Measurements from ENCODE around the gene DUOXA1.
"Not testable (repeated sequence)": the region's sequence is repeated elsewhere in the genome, so short reads cannot be mapped to it uniquely, and the experiment has no call there.

DUOXA1 gene

DNA sequence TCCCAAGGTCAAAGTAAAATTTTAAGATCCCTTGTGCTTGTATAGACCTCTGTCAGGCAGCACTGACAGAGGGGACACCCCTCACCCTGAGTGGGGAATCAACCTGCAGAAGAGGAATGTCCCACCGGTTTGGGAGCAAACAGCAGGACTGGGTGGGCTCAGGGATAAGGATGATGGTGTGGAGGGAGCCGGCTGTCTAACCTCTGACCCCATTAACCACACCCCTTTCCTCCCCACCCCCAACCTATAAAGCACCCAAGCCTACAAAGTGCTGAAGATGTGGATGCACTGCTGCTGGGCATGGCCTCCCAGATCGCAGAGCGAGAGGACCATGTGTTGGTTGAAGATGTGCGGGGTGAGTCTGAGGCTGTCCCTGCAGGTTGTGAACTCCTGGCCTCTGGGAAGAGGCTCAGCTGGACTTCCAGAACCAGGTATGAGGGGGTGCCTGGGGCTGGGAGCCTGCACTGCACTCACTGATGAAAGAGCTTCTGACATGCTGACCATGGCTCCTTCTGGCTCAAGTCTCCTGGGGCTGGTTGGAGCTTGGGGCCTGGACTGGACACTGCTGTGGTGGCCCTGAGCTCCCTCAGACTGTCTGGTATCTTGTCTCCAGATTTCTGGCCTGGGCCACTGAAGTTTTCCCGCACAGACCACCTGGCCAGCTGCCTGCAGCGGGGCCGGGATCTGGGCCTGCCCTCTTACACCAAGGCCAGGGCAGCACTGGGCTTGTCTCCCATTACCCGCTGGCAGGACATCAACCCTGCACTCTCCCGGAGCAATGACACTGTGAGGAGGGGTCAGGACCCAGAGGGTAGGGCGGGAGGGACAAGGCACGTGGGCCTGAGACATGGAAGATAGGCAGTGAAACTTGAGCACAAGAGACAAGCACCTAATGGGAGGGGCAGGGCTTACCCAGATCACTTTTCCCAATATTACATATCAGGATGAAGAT, 9.4 kb upstream of the DUOXA1 start:
- H3K4me3 ChIP-seq (ENCODE audit: low read depth, low read length) = no peak overlapping the region

DNA sequence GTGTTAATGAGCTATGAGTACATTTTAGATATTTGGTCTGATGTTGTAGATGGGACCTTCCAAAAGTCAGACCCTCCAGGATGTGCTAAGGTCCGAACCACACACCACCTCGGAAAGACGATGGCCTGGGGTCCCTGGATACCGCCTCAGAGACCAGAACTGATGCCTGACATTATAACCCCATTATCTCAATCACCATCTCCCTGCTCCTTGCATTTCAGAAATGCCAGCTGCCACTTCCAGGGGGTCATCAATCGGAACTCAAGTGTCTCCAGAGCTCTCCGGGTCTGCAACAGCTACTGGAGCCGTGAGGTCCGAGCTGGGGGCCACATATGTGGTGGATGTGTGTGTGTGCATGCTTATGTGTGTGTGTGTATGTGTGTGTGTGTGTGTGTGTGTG, 8.0 kb upstream of the DUOXA1 start:
- no peak overlapping the region for H3K4me3 ChIP-seq (ENCODE audit: low read depth, low read length)
- no peak for DNase-seq (ENCODE audit: low read depth)
- TF ChIP-seq CTCF (IDR thresholded peaks at IDR 0.05; ENCODE audit: insufficient read depth, low read depth, low read length, missing control alignments) = no peak

More for the DNA sequence above, 9.4 kb upstream of the DUOXA1 start:
- no peak for DNase-seq (ENCODE audit: low read depth)
- TF ChIP-seq CTCF (IDR thresholded peaks at IDR 0.05; ENCODE audit: insufficient read depth, low read depth, low read length, missing control alignments) = no peak

DNA sequence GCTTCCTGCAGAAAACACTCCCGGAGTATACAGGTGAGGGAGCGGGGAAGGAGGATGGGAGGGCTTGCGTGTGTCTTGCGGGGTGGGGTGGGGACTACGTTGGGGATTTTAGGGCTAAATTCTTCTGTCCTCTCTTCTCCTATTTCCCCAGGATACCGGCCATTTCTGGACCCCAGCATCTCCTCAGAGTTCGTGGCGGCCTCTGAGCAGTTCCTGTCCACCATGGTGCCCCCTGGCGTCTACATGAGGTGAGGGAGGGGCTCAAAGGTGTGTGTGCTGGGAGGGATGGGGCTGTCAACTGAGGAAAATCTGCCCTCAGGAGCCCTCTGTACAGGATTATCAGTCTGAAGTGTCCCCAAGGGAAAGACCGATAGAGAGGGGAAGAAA, 6.7 kb upstream of the DUOXA1 start:
- no peak overlapping the region for H3K4me3 ChIP-seq (ENCODE audit: low read depth, low read length)
- TF ChIP-seq CTCF (IDR thresholded peaks at IDR 0.05; ENCODE audit: insufficient read depth, low read depth, low read length, missing control alignments) = no peak
- DNase-seq (ENCODE audit: low read depth) = no peak

DNA sequence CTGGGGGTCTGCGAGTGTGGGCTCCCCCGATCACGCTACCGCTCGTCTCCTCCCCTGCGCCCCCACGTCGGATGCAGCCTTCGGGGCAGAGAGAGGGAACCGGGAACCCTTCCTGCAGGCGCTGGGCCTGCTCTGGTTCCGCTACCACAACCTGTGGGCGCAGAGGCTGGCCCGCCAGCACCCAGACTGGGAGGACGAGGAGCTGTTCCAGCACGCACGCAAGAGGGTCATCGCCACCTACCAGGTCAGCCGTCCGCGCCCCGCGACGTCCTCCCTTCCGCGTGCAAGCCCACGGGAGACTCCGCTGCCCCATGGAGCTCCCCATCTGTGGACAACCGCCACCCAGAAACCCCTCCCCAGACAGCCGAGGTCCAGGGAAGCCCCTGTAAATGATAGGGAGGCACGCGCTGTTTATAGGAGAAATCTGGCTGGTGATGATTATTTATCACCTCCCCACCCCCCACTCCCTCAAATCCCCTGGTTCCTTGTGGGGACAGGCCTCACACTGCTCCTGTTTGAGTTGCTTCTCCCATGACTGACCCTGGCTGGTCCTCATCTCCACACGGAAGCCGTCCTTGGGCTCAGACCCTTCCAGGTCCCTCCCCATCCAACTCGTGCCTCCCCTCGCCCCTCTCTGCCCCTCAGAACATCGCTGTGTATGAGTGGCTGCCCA, 6.2 kb upstream of the DUOXA1 start:
- not testable (repeated sequence) for DNase-seq (ENCODE audit: low read depth); H3K4me3 ChIP-seq (ENCODE audit: low read depth, low read length)

GRCh38 chr15:45134682-45135604, 5.3 kb upstream of the DUOXA1 start:
- H3K4me3 ChIP-seq (ENCODE audit: low read depth, low read length) = no peak overlapping the region
- TF ChIP-seq CTCF (IDR thresholded peaks at IDR 0.05; ENCODE audit: insufficient read depth, low read depth, low read length, missing control alignments) = no peak

DNA sequence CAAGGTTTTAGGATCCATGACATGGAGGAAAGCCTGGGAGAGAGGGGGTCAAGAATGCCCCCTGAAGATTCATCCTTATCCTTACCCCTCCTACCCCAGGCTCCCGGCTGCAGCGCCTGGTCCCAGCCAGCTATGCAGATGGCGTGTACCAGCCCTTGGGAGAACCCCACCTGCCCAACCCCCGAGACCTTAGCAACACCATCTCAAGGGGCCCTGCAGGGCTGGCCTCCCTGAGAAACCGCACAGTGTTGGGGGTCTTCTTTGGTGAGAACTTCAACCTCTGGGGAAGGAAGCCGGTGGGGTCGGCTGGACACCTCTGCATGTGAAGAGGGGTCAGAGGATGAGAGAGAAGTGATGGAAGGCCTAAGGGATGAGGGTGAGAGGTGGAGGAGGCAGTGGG, 4.4 kb upstream of the DUOXA1 start:
- DNase-seq (ENCODE audit: low read depth) = no peak
- no peak overlapping the region for H3K4me3 ChIP-seq (ENCODE audit: low read depth, low read length)
- no peak for TF ChIP-seq CTCF (IDR thresholded peaks at IDR 0.05; ENCODE audit: insufficient read depth, low read depth, low read length, missing control alignments)

More at GRCh38 chr15:45134682-45135604, 5.3 kb upstream of the DUOXA1 start:
- no peak for DNase-seq (ENCODE audit: low read depth)

- H3K4me3 ChIP-seq (ENCODE audit: low read depth, low read length) = no peak overlapping the region
- DNase-seq (ENCODE audit: low read depth) = no peak
- TF ChIP-seq CTCF (IDR thresholded peaks at IDR 0.05; ENCODE audit: insufficient read depth, low read depth, low read length, missing control alignments) = no peak
These were observed 3.9 kb upstream of the DUOXA1 start for GRCh38 chr15:45133561-45133920.
